ENCODE measurements around the gene KDM5B.
"Not testable (repeated sequence)": the region's sequence is repeated elsewhere in the genome, so short reads cannot be mapped to it uniquely, and the experiment has no call there.

Gene KDM5B

GRCh38 chr1:202807926-202808757 lies at the start of gene KDM5B:
KDM5B (minus strand) TSS chr1:202808421; CDS start chr1:202808305, 116 bp downstream.
- no peak for DNase-seq

- no peak for DNase-seq
Measured at GRCh38 chr1:202857136-202857610, 49.0 kb upstream of the KDM5B start.

DNA sequence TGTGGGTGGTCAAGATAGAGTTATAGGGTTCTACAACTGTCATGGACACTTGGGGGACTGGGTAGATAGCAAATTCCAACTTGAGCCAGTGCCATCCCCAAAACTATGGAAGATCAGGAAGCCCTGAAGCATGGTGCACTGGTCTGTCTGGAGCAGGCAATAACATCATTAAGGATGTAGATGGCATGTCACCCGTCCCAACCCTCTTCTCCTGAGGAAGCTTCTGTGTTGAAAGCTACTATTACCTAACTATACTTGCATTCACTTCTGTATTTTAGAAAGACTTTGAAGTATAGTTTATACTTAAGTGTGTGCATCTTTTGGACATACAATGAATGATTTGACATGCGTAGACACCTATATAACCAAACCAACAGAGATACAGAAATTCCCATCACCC lies 47.8 kb upstream of the KDM5B start:
- no peak for DNase-seq

DNA sequence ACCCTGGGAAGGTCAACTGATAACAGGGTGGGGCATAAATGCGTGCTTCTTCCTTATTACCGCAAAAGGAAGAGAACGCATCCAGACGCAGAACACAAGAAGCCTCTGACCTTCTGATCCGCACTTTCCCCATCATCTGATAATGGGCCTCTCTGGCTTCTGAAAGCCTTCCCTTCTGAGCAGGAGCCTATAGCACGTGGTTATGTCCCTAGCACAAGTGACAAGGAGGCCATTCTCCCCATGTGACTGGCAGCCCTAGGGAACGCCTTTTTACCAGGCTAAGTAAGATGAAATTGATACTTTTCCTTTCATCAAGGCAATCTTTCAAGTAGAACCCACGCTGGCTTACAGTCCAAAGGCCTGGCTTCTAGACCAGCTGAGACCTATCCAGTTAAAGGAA lies 46.6 kb upstream of the KDM5B start:
- DNase-seq: no peak

- DNase-seq: no peak
Measured at GRCh38 chr1:202852163-202852904, 44.1 kb upstream of the KDM5B start.

GRCh38 chr1:202850593-202851362 lies 42.6 kb upstream of the KDM5B start:
- DNase-seq: no peak

DNA sequence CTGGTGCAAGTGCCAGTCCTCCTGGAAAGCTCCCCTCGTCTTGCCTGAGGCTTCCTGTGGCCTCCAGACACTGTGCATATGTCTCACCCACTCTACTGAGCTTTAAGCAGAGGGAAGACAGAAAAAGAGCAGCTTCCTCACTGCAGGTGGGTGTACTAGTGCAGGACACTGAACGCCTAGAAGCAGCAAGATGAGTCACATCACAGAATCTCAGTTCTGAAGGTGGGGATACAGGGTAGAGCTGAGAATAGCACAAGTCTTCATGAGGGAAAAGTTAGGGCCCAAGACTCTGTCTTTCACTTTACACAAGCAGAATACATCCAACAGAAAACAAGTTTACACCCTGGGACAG lies 39.9 kb upstream of the KDM5B start:
- no peak for DNase-seq

GRCh38 chr1:202844935-202845334 lies 36.7 kb upstream of the KDM5B start:
- no peak for DNase-seq

- DNase-seq: no peak
Measured at GRCh38 chr1:202844259-202844658, 36.0 kb upstream of the KDM5B start.

GRCh38 chr1:202843081-202843480 lies 34.9 kb upstream of the KDM5B start:
- no peak for DNase-seq

- no peak for DNase-seq
Measured at GRCh38 chr1:202837746-202838262, 29.6 kb upstream of the KDM5B start.

- DNase-seq: no peak
Measured at GRCh38 chr1:202836623-202837403, 28.6 kb upstream of the KDM5B start.

- no peak for DNase-seq
Measured at GRCh38 chr1:202835548-202836072, 27.4 kb upstream of the KDM5B start.

DNA sequence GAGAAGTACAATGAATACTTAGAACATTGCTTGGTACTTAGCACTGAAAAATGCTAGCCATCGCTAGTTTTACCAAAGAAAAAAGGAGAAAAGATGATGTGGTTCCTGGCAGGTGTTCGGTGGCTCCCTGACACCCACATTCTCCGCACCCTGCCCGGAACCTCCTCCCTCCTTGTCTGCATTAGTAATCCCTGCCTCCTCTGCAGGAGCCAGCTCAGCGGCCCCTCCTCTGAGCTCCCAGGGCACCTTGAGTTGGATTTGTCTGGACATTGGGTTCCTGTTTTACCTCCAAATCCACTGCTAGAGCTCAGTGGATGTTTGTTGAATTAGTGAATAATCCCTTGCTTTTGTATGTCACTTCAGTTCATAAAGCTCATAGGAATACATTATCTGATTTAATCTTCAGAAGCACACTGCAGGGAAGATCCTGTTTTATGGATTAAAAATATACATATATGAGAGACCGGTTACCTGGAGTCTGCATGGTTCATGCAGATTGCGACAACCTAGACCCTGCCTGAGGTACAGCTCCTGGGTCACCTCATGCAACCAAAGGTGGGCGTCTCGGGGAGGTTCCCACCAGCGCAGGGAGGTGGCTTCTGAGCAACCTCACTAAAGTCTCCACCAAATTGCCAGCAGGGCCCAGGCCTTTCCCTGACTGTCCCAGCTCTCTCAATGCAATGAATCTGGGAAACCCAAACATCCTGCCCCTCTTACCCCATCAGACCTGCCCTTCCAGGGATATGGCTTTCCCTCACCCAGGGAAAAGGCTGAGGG lies 26.7 kb upstream of the KDM5B start:
- DNase-seq: no peak

DNA sequence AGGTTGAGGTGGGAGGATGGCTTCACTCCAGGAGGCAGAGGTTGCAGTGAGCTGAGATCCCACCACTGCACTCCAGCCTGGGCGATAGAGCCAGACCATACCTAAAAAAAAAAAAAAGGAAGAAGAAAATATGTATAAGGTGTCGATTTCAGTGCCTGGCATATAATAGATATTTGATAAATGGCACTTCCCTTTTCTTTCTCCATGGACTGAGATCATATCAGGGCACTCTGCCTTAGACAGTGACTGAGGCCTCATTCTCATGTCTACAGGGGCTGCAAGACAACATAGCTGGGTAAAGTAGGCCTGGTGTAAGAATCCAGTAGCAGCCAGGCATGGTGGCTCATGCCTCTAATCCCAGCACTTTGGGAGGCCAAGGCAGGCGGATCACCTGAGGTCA lies 23.7 kb upstream of the KDM5B start:
- DNase-seq: no peak

GRCh38 chr1:202829223-202829622 lies 21.0 kb upstream of the KDM5B start:
- not testable (repeated sequence) for DNase-seq

DNA sequence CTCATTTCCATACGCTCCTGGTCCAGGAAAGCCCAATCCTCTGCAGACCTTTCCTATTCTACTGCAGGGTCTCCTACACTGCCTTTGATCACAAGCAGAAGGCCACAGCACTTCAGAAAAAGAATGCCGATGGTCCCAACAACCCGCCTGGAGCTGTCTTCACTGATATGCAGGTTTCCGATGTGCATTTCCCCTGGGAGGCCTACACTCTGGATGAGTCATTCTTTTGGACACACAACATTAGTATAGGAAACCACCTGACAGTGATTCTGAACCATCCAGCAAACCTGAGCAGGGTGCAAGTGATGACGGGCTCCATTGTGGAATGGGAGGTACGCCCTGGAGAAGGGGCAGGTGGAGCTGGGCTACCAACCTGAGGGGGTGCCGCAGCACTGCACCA lies 17.5 kb upstream of the KDM5B start:
- no peak for DNase-seq

- no peak for DNase-seq
Measured at GRCh38 chr1:202821467-202821866, 13.2 kb upstream of the KDM5B start.

DNA sequence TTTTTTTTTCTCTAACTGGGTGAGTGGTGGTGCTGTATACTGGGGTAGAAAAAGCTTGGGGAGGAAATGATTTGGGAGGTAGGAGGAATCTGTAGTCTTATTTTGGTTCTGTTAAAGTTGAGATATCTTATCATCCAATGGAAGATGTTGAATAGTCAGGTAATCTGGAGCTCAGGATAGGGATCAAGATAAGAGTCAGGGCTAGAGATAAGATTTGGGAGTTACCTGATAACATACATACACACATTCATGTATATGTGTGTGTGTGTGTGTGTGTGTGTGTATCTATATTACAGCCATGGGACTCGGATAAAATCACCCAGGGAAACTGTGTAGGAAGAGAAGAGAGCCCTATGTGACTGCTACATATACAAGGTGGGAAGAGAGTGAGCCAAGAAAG lies 10.6 kb upstream of the KDM5B start:
- no peak for DNase-seq

GRCh38 chr1:202815120-202815519 lies 6.9 kb upstream of the KDM5B start:
- DNase-seq: no peak

Measured in NCI-H446 treated with DMSO at 0.1 percent for 48 hours (cell line).